ENCODE measurements around the gene STX1B.

DNA sequence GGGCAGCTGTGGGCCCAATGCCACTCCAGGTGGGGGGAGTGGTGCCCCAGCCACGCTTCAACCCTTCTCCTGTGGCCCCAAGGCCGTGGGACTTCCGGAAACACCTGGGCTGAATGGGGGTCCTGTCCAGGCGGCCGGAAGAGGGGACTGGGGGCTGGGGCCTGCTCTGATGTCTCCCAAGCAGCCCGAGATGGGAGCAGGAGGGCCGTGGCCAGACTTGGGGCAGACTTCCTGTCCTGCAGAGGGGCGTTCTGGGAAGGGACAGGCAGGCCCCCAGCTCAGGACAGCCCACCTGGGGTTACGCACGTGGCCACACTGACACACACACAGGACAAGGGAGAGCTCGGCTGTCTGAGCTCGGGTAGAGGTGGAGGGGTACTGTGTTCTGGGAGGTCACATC, 20.3 kb downstream of the STX1B start:
- TF ChIP-seq CTCF (IDR thresholded peaks at IDR 0.05) (no peak), ZFX (IDR thresholded peaks at IDR 0.05; ENCODE audit: borderline replicate concordance) (no peak)
